Inferior parietal cortex (tissue), 1 donor: ENCODE results near the gene GDPD5.

ENCODE experiments used
- DNase-seq: peaks from one replicate; pipeline ENCODE4 v3.0.0-alpha.2; 2016; ENCODE audit errors: extremely low spot score

Gene GDPD5

GRCh38 chr11:75471176-75471973, 54.4 kb downstream of the GDPD5 start:
- DNase-seq = no peak

GRCh38 chr11:75470476-75471080, 55.2 kb downstream of the GDPD5 start:
- no peak for DNase-seq

- no peak for DNase-seq
These were observed 55.8 kb downstream of the GDPD5 start for GRCh38 chr11:75469785-75470405.

DNA sequence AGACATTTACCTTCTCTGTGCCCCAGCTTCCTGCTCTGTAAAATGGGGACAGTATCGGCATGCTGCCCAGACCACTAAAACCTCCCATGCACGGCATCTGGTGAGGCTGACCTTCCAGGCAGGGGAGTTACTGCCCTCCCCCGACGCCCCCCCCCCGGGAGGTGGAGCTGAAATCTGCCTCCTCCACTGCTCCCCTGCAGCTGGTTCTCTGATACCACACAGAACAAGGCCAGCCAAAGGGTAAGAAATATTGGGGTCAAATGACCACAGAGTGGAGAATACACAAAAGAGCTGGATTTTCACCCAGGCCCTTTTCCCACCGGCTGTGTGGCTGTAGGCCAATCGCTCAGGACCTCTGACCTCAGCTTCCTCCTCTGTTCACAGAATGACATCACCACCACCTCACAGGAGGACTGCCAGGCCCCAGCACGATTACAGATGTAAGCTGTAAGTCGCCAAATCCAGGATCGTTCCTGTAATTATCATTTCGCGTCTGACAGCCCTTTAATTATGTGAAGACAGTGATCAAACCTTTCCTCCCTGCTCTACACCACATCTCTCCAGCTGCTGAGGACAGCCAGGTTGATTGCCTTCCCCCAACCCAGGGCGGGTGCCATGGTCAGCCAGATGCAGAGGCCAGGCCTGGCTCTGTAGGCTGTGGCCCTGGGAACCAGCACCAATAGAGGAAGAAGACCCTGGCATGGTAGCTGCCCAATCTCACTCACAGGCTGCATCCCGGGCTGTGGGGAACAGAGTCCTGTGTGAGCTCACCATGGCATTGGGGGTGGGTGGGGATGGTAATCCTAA, 57.0 kb downstream of the GDPD5 start:
- no peak for DNase-seq

DNA sequence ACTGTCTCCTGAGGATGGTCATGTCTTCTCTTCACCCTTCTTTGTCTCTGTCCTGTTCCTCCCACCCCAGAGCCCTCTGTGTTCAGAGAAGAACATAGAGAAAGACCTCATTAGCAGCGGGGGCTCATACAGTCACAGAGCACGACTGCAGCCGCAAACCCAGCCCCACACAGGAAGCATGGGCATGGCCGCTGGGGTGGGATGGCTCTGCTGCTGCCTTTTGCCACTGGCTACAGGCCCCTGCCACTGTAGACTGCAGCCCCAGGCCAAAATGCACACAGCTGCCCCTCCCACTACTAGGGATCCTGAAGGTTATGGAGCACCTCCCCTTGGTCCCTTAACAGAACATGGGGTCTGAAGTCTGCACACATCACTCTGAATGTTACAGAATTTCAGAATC, 57.9 kb downstream of the GDPD5 start:
- DNase-seq = no peak

GRCh38 chr11:75467311-75467710, 58.4 kb downstream of the GDPD5 start:
- DNase-seq = no peak

DNA sequence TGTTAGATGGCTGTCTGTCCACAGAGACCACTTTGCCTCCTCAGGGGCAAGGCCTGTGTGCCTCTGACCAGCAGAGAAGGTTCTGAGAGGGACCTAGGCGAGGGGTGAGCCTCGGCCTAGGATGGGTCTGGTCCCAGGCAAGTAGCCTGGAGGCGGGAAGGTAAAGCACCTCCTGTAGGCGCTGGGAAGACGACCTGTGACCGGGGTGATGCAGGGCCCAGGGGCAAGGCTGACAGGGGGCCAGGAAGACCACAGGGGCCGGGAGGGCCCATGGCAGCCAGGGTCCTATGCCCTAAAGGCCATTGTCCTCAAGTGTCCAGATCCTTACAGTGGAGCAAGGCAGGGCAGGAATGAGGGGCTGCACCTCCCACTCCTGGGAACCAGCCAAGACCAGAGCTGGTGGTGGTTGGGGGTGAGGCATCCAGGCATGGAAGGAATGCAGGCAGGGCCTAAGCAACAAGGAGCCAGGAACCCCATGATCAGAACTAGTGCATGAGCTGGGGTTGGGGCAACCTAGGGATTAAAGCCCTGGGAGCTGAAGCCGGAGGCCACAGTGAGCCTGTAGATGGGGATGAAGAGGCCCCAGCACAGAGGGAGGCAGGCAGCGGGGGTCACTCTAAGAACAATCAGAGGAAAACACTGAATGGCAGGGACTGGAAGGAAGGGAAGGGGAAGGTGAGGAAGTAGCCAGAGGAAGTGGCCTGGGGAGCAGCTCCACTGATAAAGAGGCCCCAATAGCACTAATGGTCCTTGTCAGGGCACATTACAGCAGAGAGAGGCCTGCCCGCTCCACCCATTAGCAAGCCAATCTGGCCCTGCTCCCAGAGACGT, 59.8 kb downstream of the GDPD5 start:
- DNase-seq = no peak

GRCh38 chr11:75463106-75463774, 62.5 kb downstream of the GDPD5 start:
- no peak for DNase-seq

GRCh38 chr11:75462117-75462653, 63.6 kb downstream of the GDPD5 start:
- no peak for DNase-seq

DNA sequence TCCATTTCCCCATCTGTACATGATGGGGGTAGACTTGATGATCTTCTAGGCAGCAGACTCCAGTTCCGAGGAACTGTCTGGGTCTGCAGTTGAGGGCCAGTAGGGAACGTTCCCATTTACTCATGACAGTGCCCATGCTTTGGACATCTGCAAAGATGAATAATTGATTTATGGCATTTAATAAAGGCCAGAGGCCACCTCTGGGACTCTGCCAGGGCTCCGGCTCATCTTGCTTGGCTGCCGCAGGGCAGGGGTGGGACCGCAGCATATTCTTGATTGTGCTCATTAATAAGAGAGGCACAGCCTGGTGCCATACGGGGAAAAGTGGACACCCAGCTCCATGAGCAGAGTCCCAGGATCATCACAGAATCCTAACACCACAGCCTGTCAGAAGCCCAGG, 64.6 kb downstream of the GDPD5 start:
- DNase-seq = no peak

DNA sequence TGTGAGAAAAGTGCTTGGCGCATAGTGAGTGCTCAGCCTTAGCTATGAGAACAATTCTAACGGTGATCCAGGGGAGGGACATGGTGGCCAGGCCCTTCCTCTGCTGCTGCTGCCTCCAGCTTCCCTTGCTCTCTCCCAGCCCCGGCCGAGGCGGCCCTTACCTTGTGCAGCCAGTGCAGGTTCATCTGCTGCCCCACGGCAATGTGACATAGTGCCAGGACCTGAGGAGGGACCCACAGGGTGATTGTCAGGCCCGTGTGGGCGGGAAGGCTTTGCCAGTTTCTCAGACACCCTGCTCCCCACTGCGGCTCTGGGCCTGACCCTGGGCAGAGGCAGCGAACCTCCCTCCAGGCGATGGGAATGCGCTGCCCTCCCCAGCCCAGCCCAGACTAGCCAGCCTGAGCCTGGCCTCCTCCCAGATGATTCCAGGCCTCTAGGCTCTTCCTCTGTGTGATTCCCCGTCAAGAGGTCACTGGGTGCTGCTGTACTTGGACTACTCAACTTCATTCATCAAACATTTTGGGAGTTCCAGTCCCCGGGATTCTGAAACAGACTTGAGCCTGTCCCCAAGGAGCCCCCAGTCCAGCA, 69.1 kb downstream of the GDPD5 start:
- DNase-seq = no peak

DNA sequence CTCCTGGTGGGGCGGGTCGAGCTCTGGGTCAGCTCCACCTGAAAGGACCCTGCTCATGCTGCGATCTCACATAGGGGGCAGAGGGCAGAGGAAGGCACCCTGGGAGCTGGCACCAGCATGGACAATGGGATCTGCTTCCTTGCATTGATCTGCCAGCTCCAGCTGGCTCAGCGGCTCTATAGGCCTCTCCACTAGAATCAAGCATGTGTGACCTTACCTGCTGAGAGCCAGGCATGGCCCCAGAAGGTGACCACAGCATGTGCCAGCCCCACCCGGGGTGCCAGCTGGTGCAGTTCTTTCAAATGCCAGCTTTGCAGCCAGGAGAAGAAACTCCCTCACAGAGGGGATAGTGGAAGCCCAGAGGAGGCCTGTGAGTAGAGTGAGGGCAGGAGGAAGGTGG, 70.8 kb downstream of the GDPD5 start:
- DNase-seq = no peak

DNA sequence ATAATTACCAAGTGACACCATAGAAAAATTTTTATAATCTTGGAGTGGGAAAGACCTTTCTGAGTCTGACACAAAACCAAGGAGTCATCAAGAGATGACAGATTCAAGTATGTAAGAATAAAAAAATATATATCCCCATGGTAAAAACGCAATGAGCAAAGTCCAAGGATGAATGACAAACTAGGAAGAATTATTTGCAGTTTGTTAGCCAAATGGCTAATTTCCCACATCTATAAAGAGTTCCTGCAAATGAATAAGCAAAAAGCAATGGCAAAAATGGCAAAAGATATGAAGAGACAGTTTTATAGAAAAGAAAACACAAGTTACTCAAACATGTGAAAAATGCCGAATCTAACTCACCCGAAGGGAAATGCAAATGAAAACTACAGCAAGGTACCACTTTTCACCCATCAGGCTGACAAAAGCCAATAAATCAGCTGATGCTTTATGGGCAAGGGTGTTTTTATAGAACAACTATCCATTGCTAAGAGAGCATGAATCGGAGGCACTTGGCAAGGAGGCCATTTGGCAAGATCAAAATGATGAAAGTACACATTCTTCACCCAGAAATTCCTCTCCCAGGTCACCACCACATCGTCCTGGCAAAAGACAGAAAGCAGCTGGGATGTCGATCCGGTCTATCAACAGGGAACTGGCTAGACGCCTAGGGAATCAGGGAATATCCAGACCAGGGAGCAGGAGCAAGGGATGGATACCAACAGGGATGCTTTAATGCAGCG, 71.7 kb downstream of the GDPD5 start:
- no peak for DNase-seq

DNA sequence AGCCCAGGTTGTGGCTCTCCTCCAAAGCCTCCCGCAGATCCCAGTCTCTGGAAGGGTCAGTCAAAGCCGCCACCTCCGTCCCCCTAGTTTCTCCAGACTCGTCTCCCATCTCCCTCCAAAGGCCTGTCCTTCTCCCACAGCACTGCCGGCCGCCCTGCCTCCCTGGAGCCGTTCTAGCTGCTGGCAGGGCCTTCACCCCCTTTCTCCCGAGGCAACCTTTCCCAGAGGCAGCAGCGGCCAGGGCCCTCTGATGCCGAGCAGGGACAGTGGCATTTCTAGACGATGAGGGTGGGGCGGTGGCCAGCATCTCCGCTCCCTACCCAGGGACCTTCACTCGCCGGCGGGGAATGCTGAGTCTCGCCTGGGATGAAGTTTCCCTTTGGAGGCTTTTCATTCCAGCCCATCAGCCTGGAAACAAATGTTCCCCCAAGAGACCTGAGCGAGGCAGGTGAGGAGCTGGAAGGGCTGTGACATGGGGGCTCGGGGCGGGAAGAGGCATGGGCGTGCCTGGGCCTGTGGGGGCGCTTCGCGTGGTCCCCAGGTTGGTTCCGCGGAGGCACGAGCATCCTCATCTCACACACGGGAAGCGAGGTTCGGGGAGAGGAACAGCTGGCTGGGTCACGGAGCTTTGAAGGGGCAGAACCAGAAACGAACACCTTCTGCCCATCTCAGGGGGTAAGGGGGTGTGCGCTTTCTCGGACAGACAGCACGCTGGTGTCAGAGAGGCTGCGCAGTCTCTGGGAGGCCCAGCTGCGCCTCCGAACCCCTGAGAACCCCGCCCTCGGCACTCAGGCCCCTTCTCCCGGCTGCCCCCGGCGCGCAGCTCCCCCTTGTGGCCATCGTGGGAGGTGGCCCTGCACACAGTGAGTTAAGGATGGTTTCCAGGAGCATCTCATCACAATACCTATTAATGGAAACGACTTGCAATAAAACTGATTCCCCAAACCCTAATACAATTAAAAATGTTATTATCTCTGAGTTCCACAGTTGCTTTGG, 74.6 kb downstream of the GDPD5 start:
- no peak for DNase-seq

DNA sequence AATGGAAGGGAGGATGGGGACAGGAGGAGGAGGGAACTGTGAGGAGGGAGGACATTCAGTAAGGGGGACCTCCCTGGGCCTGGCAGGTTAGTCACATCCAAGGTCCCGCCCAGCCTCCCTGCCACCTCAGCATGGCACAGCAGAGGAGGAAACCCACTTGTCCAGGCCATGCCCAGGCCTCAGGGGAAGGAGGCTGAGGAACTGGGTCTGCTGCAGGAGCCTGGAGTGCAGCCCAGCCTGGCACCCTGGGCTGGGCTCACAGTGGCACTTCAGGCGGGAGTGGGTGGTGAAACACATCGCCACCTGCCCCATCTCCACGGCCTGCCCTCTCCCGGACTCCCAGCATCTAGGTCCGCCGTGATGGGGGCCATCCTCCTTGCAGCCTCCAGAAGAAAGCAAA, 75.5 kb downstream of the GDPD5 start:
- DNase-seq = no peak

GRCh38 chr11:75449776-75450175, 76.0 kb downstream of the GDPD5 start:
- no peak for DNase-seq

DNA sequence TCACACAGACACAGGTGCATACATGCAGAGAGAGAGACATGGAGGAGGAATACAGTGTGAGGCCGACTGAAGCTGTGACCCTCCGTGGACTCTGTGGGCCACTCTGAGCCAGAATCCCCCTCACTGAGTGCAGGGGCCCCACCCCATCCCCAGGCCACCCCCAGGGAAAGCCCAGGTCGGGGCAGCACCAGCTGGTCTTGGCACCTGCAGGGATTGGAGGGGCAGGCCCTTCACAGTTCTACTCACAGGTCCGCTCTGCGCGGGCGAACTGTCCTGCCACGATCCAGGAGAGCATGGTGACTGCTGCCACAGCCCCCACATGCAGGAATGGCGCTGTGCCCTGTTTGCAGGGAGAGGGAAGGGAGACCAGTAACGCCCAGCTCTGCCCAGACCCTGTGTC, 76.5 kb downstream of the GDPD5 start:
- no peak for DNase-seq

DNA sequence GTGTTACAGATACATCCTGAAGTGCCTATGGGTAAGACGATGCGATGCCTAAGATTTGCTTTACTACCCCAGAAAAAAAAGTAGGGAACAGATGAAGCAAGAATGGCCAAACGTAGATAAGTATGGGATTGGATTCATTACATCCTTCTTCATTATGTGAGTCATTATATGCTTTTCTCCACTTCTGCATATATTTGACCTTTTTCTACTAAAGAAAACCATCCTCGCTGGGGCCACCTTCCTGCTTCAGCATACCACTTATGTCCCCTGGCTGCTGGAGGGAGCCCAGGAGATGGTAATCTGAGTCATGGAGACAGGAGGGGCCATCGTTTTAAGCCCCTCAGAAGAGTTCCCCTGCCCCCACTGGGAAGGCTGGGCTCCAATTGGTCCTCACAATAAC, 78.3 kb downstream of the GDPD5 start:
- DNase-seq = no peak
